ENCODE results near the gene LRRC15.

The LRRC15 gene

DNA sequence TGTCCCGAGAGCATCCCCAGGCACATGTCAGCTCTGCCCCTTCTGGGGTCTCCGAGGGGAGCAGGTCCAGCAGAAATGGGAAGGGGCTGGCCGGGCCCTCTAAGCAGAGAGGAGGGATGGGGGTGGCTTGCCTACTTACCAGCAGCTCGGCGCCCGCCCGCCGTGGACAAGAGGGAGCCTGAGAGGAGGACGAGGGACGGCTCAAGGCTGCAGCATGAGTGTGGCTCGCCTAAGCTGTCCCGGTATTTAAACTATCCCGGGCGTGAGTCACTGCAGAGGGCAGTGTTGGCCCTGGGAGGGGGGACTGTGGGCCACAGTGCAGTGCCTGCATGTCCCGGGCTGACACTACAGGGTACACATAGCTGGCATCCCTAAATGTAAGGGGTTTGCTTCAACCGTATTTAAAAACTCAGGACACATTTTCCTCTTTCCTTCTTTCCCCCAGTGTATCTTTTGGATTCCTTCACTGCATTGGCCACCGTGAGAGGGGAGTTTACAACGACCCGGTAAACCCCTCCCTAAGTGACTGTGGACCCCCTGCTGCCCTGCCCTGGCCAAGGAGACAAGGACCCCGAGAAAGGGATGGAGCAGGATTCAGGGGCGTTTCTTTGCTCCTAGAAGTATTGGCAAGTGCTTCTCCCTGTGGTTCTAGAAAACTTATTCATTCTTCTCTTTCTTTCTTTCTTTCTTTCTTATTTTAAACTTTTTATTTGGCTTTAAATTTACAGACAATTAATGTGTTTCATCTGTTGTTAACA is at the start of gene LRRC15:
LRRC15 (minus strand) TSS at position 222 of the 758 bp plus-strand sequence. CDS start 8,700 bp downstream, outside the sequence.
- no peak for DNase-seq (ENCODE audit: low read depth)

DNA sequence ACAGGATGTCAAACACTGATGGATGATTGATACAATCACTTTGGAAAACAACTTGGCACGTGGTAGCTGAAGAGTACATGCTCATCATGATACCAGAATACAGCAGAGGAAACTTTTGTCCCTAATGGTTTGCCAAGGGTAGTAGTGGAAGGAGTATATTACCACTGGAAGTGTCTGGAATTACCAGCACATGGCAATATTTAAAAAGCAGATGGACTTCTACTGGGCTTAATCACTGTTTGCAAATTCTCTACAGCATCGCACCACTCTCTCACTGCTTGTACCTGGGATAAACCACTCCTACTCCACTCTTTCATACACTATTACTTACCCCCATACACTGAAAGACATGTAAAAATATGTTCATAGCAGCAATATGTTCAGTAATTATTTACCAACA is 49.1 kb upstream of the LRRC15 start:
- no peak for DNase-seq (ENCODE audit: low read depth)

- DNase-seq (ENCODE audit: low read depth), result no peak
Measured at GRCh38 chr3:194407423-194407822, 37.9 kb upstream of the LRRC15 start.

GRCh38 chr3:194405766-194406165 is 36.2 kb upstream of the LRRC15 start:
- no peak for DNase-seq (ENCODE audit: low read depth)

- DNase-seq (ENCODE audit: low read depth), result no peak
Measured at GRCh38 chr3:194404365-194405140, 35.0 kb upstream of the LRRC15 start.

- no peak for DNase-seq (ENCODE audit: low read depth)
Measured at GRCh38 chr3:194401868-194402329, 32.4 kb upstream of the LRRC15 start.

DNA sequence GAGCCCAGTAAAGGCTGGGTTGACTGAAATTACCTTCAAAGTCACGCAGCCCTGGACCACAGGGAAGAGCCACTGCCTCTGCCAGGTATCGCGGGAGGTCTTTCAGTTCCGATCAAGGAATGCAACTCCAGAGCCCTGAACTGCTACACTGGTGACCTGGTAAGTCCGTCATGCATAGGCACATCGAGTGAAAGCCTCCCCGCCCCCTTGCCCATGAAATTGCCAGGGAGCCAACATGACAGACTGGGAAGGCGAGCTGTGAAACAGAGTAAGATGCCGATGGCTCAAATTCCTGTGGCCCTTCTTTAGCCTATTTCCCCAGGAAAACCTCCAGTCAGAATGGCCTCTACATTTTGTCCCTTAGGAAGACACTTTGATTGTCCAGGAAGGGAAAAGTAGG is 31.8 kb upstream of the LRRC15 start:
- no peak for DNase-seq (ENCODE audit: low read depth)

DNA sequence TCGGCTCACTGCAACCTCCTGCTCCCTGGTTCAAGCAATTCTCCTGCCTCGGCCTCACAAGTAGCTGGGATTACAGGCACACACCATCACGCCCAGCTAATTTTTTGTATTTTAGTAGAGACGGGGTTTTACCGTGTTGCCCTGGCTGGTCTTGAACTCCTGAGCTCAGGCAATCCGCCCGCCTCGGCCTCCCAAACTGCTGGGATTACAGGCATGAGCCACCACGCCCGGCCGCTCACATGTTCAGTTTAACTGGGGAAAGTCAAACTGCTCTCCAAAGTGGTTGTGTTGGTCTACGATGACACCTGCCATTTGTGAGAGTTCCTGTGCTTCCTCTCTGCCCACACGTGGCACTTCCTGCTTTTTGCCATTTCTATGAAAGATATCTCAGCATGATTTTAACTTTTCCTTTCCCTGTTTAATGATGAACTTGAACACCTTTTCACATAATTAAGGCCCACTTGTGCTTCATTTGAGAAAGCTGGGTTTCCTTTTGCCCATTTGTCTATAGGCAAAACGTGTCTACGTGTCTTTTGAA is 30.4 kb upstream of the LRRC15 start:
- no peak for DNase-seq (ENCODE audit: low read depth)

- no peak for DNase-seq (ENCODE audit: low read depth)
Measured at GRCh38 chr3:194399166-194399565, 29.6 kb upstream of the LRRC15 start, which contains the start of gene GP5. TSS of gene GP5 (minus strand) at chr3:194399266. CDS start at chr3:194398282, 984 bp downstream.

- no peak for DNase-seq (ENCODE audit: low read depth)
Measured at GRCh38 chr3:194397757-194398312, 28.3 kb upstream of the LRRC15 start.

DNA sequence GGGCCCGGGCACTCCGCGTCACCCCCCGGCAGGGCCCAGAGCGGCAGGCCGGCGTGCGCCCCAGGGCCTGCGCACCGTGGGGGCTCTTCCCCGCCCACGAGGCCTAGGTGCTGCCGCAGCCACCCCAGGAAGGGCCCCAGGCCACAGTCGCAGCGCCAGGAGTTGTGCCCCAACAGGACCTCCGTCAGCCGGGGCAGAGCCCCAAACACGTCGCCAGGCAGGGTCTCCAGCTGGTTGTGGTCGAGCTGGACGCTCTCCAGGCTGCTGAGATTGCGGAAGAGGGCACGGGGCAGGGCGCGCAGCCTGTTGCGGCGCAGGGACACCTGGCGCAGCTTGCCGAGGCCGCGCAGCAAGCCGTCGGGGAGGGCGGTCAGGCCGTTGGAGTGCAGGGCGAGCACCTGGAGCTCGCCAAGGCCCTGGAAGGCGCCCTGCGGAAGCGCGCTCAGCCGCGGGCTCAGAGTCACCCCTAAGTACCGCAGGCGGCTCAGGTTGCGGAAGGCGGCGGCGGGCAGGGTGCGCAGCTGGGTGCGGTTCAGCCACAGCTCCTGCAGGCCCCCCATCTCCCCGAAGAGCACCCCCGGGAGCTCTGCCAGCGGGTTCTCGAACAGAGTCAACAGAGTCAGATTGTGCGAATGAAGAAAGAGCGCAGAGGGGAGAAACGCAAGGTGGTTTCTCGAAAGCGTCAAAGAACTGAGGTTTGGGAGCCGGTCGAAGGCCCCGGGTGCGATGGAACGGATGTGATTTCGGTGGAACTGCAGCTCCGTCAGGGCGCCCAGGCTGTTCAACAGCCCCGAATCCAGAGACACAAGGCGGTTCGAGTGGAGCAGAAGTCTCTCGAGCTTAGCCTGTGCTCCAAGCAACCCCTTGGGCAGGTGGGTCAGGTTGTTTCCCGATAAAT is 27.6 kb upstream of the LRRC15 start:
- no peak for DNase-seq (ENCODE audit: low read depth)

GRCh38 chr3:194396539-194396858 is 27.0 kb upstream of the LRRC15 start:
- no peak for DNase-seq (ENCODE audit: low read depth)

GRCh38 chr3:194395778-194396538 is 26.4 kb upstream of the LRRC15 start:
- DNase-seq (ENCODE audit: low read depth), result peak; percentile 23

GRCh38 chr3:194395212-194395611 is 25.7 kb upstream of the LRRC15 start:
- no peak for DNase-seq (ENCODE audit: low read depth)

DNA sequence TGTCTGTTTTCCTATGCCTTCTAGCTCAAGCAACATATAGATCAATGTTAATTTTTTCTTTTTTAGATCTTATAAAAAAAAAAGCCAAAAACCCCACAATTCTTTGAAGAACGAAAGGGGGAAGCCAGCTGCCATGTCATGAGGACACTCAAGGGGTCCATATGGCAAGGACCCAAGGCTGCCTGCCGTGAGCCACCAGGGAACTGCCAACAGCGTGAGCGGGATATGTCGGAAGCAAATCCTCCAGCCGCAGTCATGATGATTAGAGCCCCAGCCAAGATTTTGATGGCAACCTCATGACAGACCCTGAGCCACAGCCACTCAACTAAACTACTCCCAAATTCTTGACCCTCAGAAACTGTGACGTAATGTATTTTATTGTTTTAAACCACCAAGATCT is 23.0 kb upstream of the LRRC15 start:
- no peak for DNase-seq (ENCODE audit: low read depth)

DNA sequence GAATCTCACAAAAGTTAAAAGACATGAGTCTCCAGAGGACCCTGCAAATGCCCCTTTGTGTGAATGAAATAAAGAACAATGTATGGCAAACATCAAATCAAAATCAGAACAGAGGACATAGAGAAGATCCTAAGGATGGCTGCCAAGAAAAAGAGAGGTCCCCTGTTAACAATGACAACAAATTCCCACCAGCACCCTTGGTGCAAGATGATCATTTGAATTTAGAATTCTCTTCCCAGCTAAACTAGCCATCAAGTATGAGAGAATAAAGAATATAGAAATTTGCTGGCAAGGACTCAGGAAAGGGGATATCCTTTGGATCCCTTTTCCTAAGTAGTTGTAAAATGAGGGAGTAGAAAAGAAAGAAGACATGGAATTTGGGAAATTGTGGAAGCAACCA is 21.3 kb upstream of the LRRC15 start:
- DNase-seq (ENCODE audit: low read depth), result no peak

DNA sequence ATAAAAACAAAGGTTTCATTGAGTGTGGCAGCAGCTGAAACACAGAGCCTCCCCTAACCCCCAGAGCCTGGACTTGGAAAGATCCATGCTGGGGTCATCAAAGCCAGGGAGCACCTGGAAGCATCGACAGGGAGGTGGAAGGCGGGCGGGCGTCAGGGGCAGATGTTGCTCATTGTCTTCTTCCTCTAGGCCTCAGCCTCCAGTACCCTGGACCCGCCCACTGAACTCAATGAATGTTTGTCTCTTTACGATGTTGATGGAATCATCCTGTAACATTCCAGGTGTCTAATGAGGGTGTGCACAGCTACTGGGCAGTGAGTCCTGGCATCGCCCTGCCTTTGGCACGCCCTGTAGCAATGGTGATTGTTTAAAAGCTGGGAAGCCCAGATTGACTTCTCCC is 19.7 kb upstream of the LRRC15 start:
- DNase-seq (ENCODE audit: low read depth), result no peak

- DNase-seq (ENCODE audit: low read depth), result no peak
Measured at GRCh38 chr3:194387926-194388418, 18.4 kb upstream of the LRRC15 start.

- no peak for DNase-seq (ENCODE audit: low read depth)
Measured at GRCh38 chr3:194387276-194387675, 17.7 kb upstream of the LRRC15 start.

DNA sequence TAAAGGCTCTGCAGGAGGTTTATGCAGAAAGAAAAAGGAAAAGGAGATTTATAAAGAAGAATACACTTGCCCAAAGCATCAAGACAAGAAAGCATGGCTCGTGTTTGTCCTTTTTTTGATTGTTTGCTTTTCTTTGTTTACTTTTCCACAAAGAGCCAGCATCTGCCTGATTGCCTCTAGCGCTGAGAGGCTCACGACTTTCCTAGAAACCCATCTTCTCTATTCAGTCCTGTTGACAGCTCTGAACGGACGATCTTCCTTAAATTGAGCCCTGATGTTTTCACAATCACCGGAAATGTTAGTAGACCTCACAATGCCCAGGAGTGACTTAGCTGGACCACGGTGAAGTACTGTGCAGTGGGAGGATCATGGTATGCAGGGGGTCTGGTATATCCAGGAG is 17.1 kb upstream of the LRRC15 start:
- no peak for DNase-seq (ENCODE audit: low read depth)

DNA sequence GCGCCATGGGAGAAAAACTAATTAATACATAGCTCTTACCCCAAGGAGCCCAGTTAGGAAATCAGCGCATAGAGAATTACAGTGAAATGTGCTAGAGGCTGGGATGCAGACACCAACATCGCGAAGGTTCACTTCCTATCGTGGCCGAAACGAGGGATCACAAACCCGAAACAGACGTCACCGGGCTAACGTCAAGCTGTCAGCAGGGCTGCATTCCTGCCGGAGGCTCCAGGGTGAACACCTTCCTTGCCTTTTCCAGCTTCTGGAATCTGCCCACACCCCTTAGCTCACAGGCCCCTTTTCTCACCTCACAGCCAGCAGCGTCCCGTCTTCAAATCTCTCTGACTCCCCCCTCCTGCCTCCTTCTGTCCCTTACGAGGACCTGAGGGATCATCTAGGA is 16.5 kb upstream of the LRRC15 start:
- no peak for DNase-seq (ENCODE audit: low read depth)

Data from activated T-cell treated with anti-CD3 and anti-CD28 coated beads for 24 hours (primary cell).